AG10803 (cell line): ENCODE results near the gene DPH6.

Experiments used
- DNase-seq: peaks from one replicate; pipeline ENCODE4 v3.0.0; 2010; ENCODE audit warnings: low read depth
- H3K4me3 ChIP-seq: 2 replicates; pipeline ENCODE4 v1.5.1; 2011; ENCODE audit warnings: mild to moderate bottlenecking, low read length, control low read depth
- TF ChIP-seq, protein P1 (sequence below): conservative IDR thresholded peaks from 2 replicates; pipeline ENCODE4 v1.5.1; 2011; ENCODE audit warnings: mild to moderate bottlenecking, low read length, control low read depth, inconsistent platforms

Gene DPH6

DNA sequence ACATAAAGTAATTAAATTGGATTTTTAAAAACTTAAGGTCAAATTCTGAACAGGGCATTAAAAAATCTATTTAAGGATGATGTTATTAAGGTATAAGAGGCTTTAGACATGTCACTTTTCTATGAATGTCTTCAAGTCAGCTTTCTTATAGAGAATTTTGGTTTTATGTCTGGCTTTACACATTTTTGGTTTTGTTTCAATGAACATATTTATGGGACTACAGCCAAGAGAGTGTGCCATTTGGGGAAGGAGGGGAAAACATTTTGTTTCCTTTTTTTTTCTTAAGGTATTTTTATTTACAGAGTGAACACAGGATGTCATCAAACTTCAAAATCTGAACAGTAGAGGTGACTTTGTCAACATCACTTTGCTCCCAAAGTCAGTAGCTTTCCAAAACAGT lies 222.8 kb downstream of the DPH6 start:
- no peak overlapping the region for H3K4me3 ChIP-seq
- no peak for DNase-seq
- TF ChIP-seq, protein P1, sequence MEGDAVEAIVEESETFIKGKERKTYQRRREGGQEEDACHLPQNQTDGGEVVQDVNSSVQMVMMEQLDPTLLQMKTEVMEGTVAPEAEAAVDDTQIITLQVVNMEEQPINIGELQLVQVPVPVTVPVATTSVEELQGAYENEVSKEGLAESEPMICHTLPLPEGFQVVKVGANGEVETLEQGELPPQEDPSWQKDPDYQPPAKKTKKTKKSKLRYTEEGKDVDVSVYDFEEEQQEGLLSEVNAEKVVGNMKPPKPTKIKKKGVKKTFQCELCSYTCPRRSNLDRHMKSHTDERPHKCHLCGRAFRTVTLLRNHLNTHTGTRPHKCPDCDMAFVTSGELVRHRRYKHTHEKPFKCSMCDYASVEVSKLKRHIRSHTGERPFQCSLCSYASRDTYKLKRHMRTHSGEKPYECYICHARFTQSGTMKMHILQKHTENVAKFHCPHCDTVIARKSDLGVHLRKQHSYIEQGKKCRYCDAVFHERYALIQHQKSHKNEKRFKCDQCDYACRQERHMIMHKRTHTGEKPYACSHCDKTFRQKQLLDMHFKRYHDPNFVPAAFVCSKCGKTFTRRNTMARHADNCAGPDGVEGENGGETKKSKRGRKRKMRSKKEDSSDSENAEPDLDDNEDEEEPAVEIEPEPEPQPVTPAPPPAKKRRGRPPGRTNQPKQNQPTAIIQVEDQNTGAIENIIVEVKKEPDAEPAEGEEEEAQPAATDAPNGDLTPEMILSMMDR, result no peak

- no peak for DNase-seq
- TF ChIP-seq, protein P1, result no peak
- no peak overlapping the region for H3K4me3 ChIP-seq
Measured at GRCh38 chr15:35321926-35322325, 224.0 kb downstream of the DPH6 start.

DNA sequence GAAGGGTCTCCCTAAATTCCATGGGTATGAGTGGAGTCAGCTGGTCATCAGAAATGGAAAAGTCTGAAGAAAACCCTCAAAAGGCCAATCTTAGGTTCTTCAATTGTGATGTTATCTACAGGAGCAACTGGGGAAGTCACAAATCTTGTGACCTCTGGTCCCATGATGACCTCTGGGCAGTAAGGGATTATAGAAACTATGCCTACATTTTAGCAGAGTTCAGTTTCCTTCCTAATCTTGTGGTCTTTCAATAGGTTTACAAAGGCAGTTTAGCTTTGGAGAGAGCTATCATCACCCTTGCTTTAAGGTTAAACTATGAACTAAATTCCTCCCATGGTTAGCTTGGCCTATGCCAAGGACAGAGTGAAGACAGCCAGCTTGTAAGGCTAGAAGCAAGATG lies 225.1 kb downstream of the DPH6 start:
- DNase-seq, result no peak
- no peak overlapping the region for H3K4me3 ChIP-seq
- TF ChIP-seq, protein P1, result no peak
